Raji (cell line): Measurements from ENCODE around the gene LONP2.

Experiments
- POLR2A ChIP-seq: IDR thresholded peaks from 2 replicates; pipeline ENCODE4 v1.6.1; 2011; ENCODE audit warnings: low read depth, low read length, control low read depth; ENCODE audit not compliant: insufficient read depth

Gene LONP2

GRCh38 chr16:48269011-48269410 lies 24.9 kb downstream of the LONP2 start:
- TF ChIP-seq POLR2A: no peak

- TF ChIP-seq POLR2A: no peak
Measured at GRCh38 chr16:48271728-48272127, 27.6 kb downstream of the LONP2 start.

- no peak for TF ChIP-seq POLR2A
Measured at GRCh38 chr16:48272837-48273421, 28.8 kb downstream of the LONP2 start.

GRCh38 chr16:48274476-48274875 lies 30.4 kb downstream of the LONP2 start:
- TF ChIP-seq POLR2A: no peak

GRCh38 chr16:48276102-48276501 lies 32.0 kb downstream of the LONP2 start:
- no peak for TF ChIP-seq POLR2A

GRCh38 chr16:48277158-48277557 lies 33.1 kb downstream of the LONP2 start:
- no peak for TF ChIP-seq POLR2A

GRCh38 chr16:48279199-48279598 lies 35.1 kb downstream of the LONP2 start:
- TF ChIP-seq POLR2A: no peak

GRCh38 chr16:48280546-48280945 lies 36.4 kb downstream of the LONP2 start:
- TF ChIP-seq POLR2A: no peak

GRCh38 chr16:48282636-48283263 lies 38.6 kb downstream of the LONP2 start:
- TF ChIP-seq POLR2A: no peak

GRCh38 chr16:48284772-48285409 lies 40.8 kb downstream of the LONP2 start:
- TF ChIP-seq POLR2A: no peak

- no peak for TF ChIP-seq POLR2A
Measured at GRCh38 chr16:48287239-48287638, 43.1 kb downstream of the LONP2 start.

- no peak for TF ChIP-seq POLR2A
Measured at GRCh38 chr16:48291303-48291702, 47.2 kb downstream of the LONP2 start.

- no peak for TF ChIP-seq POLR2A
Measured at GRCh38 chr16:48291754-48292153, 47.7 kb downstream of the LONP2 start.

- TF ChIP-seq POLR2A: no peak
Measured at GRCh38 chr16:48292452-48292851, 48.4 kb downstream of the LONP2 start.

GRCh38 chr16:48294724-48295123 lies 50.6 kb downstream of the LONP2 start:
- TF ChIP-seq POLR2A: no peak

- TF ChIP-seq POLR2A: no peak
Measured at GRCh38 chr16:48295488-48296281, 51.6 kb downstream of the LONP2 start.
